Trophoblast cell (in vitro differentiated cells and primary cell): ENCODE measurements around the gene SUSD1.
"Not testable (repeated sequence)": the region's sequence is repeated elsewhere in the genome, so short reads cannot be mapped to it uniquely, and the experiment has no call there.

ENCODE experiments used
- DNase-seq, 2 donors: peaks; one replicate each; pipeline ENCODE4 v3.0.0-alpha.2; 2016
- H2AFZ ChIP-seq: 2 replicates; pipeline ENCODE4 v1.6.1; 2013; ENCODE audit warnings: low read length, moderate library complexity, mild to moderate bottlenecking; ENCODE audit not compliant: insufficient read depth, poor library complexity
- H2AK5ac ChIP-seq: 2 replicates; pipeline ENCODE4 v1.6.1; 2013; ENCODE audit warnings: mild to moderate bottlenecking, low read length
- H2BK120ac ChIP-seq: 2 replicates; pipeline ENCODE4 v1.6.1; 2013; ENCODE audit warnings: low read length, mild to moderate bottlenecking, moderate library complexity; ENCODE audit not compliant: insufficient read depth, poor library complexity
- H2BK12ac ChIP-seq: 2 replicates; pipeline ENCODE4 v1.6.1; 2013; ENCODE audit warnings: mild to moderate bottlenecking, low read length, moderate library complexity
- H2BK5ac ChIP-seq: 2 replicates; pipeline ENCODE4 v1.6.1; 2013; ENCODE audit warnings: low read length, low read depth, moderate library complexity, mild to moderate bottlenecking; ENCODE audit not compliant: poor library complexity
- H3K14ac ChIP-seq: 2 replicates; pipeline ENCODE4 v1.6.1; 2013; ENCODE audit warnings: mild to moderate bottlenecking, low read length
- H3K18ac ChIP-seq: 2 replicates; pipeline ENCODE4 v1.6.1; 2013; ENCODE audit warnings: mild to moderate bottlenecking, low read length
- H3K23ac ChIP-seq: 2 replicates; pipeline ENCODE4 v1.6.1; 2013; ENCODE audit warnings: low read length
- H3K27ac ChIP-seq: 2 replicates; pipeline ENCODE4 v1.5.1; 2013; ENCODE audit warnings: low read depth, mild to moderate bottlenecking, inconsistent platforms, low read length, moderate library complexity
- H3K27me3 ChIP-seq: 2 replicates; pipeline ENCODE4 v1.6.1; 2013; ENCODE audit warnings: inconsistent platforms, mild to moderate bottlenecking, low read length, moderate library complexity; ENCODE audit not compliant: insufficient read depth
- H3K36me3 ChIP-seq, 2 experiments: 1 replicate in 1 of 2; 2 replicates in 1 of 2; pipeline ENCODE4 v1.6.1; 2013; ENCODE audit warnings: low read length in 2 of 2, mild to moderate bottlenecking in 2 of 2, moderate library complexity in 1 of 2; ENCODE audit not compliant: insufficient read depth in 2 of 2, control insufficient read depth in 1 of 2
- H3K4ac ChIP-seq: 2 replicates; pipeline ENCODE4 v1.6.1; 2013; ENCODE audit warnings: low read depth, mild to moderate bottlenecking, low read length, moderate library complexity
- H3K4me1 ChIP-seq, 2 experiments: 1 replicate in 1 of 2; 2 replicates in 1 of 2; pipeline ENCODE4 v1.6.1; 2013; ENCODE audit warnings: low read length in 2 of 2, mild to moderate bottlenecking in 2 of 2, moderate library complexity in 1 of 2; ENCODE audit not compliant: insufficient read depth in 2 of 2, control insufficient read depth in 1 of 2
- H3K4me2 ChIP-seq: 2 replicates; pipeline ENCODE4 v1.6.1; 2013; ENCODE audit warnings: inconsistent platforms, mild to moderate bottlenecking, low read length, moderate library complexity
- H3K4me3 ChIP-seq: 2 replicates; pipeline ENCODE4 v1.5.1; 2013; ENCODE audit warnings: mild to moderate bottlenecking, low read depth, low read length, inconsistent platforms
- H3K79me1 ChIP-seq: one replicate; pipeline ENCODE4 v1.6.1; 2013; ENCODE audit warnings: low read length
- H3K79me2 ChIP-seq: 2 replicates; pipeline ENCODE4 v1.6.1; 2013; ENCODE audit warnings: low read length, mild to moderate bottlenecking; ENCODE audit not compliant: control insufficient read depth, insufficient read depth, poor library complexity
- H3K9ac ChIP-seq: 2 replicates; pipeline ENCODE4 v1.6.1; 2013; ENCODE audit warnings: mild to moderate bottlenecking, low read length
- H3K9me3 ChIP-seq: 2 replicates; pipeline ENCODE4 v1.6.1; 2013; ENCODE audit warnings: low read depth, mild to moderate bottlenecking, control low read depth, inconsistent platforms, low read length; ENCODE audit not compliant: insufficient read depth
- H4K12ac ChIP-seq: 2 replicates; pipeline ENCODE4 v1.6.1; 2013; ENCODE audit warnings: low read depth, mild to moderate bottlenecking, low read length, moderate library complexity
- H4K8ac ChIP-seq: 2 replicates; pipeline ENCODE4 v1.6.1; 2013; ENCODE audit warnings: low read depth, mild to moderate bottlenecking, low read length, moderate library complexity
- H4K91ac ChIP-seq: one replicate; pipeline ENCODE4 v1.6.1; 2013; ENCODE audit warnings: low read depth, mild to moderate bottlenecking, low read length, moderate library complexity
- WGBS: extraction: QIAGEN DNeasy Blood & Tissue Kit; methylation state at CpG from one replicate; pipeline ENCODE4 v1.1.7; 2013; ENCODE audit warnings: missing lambda C conversion rate; ENCODE audit not compliant: insufficient read length, insufficient coverage; ENCODE audit errors: extremely low coverage; 5-methylcytosine and 5-hydroxymethylcytosine counted together

Gene SUSD1

GRCh38 chr9:112140936-112141335, 34.2 kb downstream of the SUSD1 start:
- H4K8ac ChIP-seq: no peak overlapping the region
- peaks cover 1% of the 10 kb centered on the region for H3K9me3 ChIP-seq
- H2BK120ac ChIP-seq: no peak overlapping the region
- no peak overlapping the region for H3K4me3 ChIP-seq
- no peak overlapping the region for H2AFZ ChIP-seq
- H2BK5ac ChIP-seq: no peak overlapping the region
- H3K4me1 ChIP-seq: peaks cover 0 to 4% of the 10 kb centered on the region in 2 experiments
- H3K4me2 ChIP-seq: no peak overlapping the region
- H3K79me2 ChIP-seq: peaks cover 2% of the 10 kb centered on the region
- H4K12ac ChIP-seq: no peak overlapping the region
- no peak overlapping the region for H3K14ac ChIP-seq
- no peak for DNase-seq
- H3K27me3 ChIP-seq: no peaks in the 10 kb centered on the region
- H3K4ac ChIP-seq: no peak overlapping the region
- H3K27ac ChIP-seq: no peak overlapping the region
- no peak overlapping the region for H3K18ac ChIP-seq
- no peak overlapping the region for H3K9ac ChIP-seq
- no peak overlapping the region for H4K91ac ChIP-seq
- H2BK12ac ChIP-seq: no peak overlapping the region
- no peak overlapping the region for H2AK5ac ChIP-seq
- H3K36me3 ChIP-seq: peaks cover 7 to 13% of the 10 kb centered on the region in 2 experiments
- no peak overlapping the region for H3K23ac ChIP-seq
- H3K79me1 ChIP-seq: no peaks in the 10 kb centered on the region
- WGBS: no CpG with 5 or more reads among the region's 2 CpGs

- no peak for DNase-seq
- H3K27me3 ChIP-seq: no peaks in the 10 kb centered on the region
- H3K4me3 ChIP-seq: no peak overlapping the region
- H3K18ac ChIP-seq: no peak overlapping the region
- H3K23ac ChIP-seq: no peak overlapping the region
- no peaks in the 10 kb centered on the region for H3K79me2 ChIP-seq
- H2BK5ac ChIP-seq: no peak overlapping the region
- H3K4ac ChIP-seq: no peak overlapping the region
- no peak overlapping the region for H3K9ac ChIP-seq
- H2BK12ac ChIP-seq: no peak overlapping the region
- H4K91ac ChIP-seq: no peak overlapping the region
- no peak overlapping the region for H3K14ac ChIP-seq
- H3K27ac ChIP-seq: no peak overlapping the region
- peaks cover 5 to 6% of the 10 kb centered on the region in 2 experiments for H3K36me3 ChIP-seq
- H3K9me3 ChIP-seq: peaks cover 1% of the 10 kb centered on the region
- H3K4me2 ChIP-seq: no peak overlapping the region
- no peaks in the 10 kb centered on the region for H3K4me1 ChIP-seq
- no peak overlapping the region for H4K8ac ChIP-seq
- no peak overlapping the region for H2AK5ac ChIP-seq
- no peak overlapping the region for H2AFZ ChIP-seq
- no peaks in the 10 kb centered on the region for H3K79me1 ChIP-seq
- no peak overlapping the region for H4K12ac ChIP-seq
- no CpG with 5 or more reads among the region's 3 CpGs for WGBS
- H2BK120ac ChIP-seq: no peak overlapping the region
These were observed 38.0 kb downstream of the SUSD1 start for GRCh38 chr9:112137066-112137465.

GRCh38 chr9:112135706-112136105, 39.4 kb downstream of the SUSD1 start:
- Histone ChIP-seq H3K79me1 (no peaks in the 10 kb centered on the region), H2BK12ac (no peak overlapping the region), H2AK5ac (no peak overlapping the region), H2AFZ (no peak overlapping the region), H3K27me3 (no peaks in the 10 kb centered on the region), H2BK5ac (no peak overlapping the region), H3K9me3 (peaks cover 1% of the 10 kb centered on the region), H3K4ac (no peak overlapping the region), H4K8ac (no peak overlapping the region), H3K27ac (no peak overlapping the region), H3K4me3 (no peak overlapping the region), H3K4me1 (peaks cover 0 to 3% of the 10 kb centered on the region in 2 experiments), H3K23ac (no peak overlapping the region), H4K12ac (no peak overlapping the region), H3K4me2 (no peak overlapping the region), H3K18ac (no peak overlapping the region), H3K14ac (no peak overlapping the region), H3K9ac (no peak overlapping the region), H4K91ac (no peak overlapping the region), H2BK120ac (no peak overlapping the region), H3K36me3 (peaks cover 4 to 6% of the 10 kb centered on the region in 2 experiments), H3K79me2 (no peaks in the 10 kb centered on the region)
- DNase-seq: no peak
- WGBS: no CpG with 5 or more reads among the region's 4 CpGs

DNA sequence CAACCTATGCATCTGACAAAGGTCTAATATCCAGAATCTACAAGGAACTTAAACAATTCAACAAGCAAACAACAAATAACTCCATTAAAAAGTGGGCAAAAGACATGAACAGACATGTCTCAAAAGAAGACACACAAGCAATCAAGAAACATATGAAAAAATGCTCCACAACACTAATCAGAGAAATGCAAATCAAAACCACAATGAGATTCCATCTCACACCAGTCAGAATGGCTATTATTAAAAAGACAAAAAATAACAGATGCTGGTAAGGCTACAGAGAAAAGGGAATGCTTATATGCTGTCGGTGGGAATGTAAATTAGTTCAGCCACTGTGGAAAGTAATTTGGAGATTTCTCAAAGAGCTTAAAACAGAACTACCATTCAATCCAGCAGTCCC, 41.3 kb downstream of the SUSD1 start:
- not testable (repeated sequence) for H3K23ac ChIP-seq, H2BK5ac ChIP-seq, H4K12ac ChIP-seq, H3K9me3 ChIP-seq, H3K9ac ChIP-seq, H3K4me1 ChIP-seq, H2BK12ac ChIP-seq, H2BK120ac ChIP-seq, H3K79me2 ChIP-seq, H3K4ac ChIP-seq, H3K79me1 ChIP-seq, H3K4me2 ChIP-seq, H3K27ac ChIP-seq, DNase-seq, H3K18ac ChIP-seq, H3K4me3 ChIP-seq, H2AFZ ChIP-seq, H3K36me3 ChIP-seq, H3K14ac ChIP-seq, H4K91ac ChIP-seq, H2AK5ac ChIP-seq, H3K27me3 ChIP-seq, H4K8ac ChIP-seq
- no CpG with 5 or more reads among the region's 1 CpG for WGBS
